GM12874 (cell line): ENCODE measurements around the gene MYOCOS.

ENCODE experiments used
- TF ChIP-seq, protein P1 (sequence below): IDR thresholded peaks from 2 replicates; pipeline ENCODE4 v1.5.1; 2011; ENCODE audit warnings: low read depth, mild to moderate bottlenecking, control low read depth, low read length, moderate library complexity; ENCODE audit not compliant: insufficient read depth

The MYOCOS gene

GRCh38 chr1:171654201-171654941 lies 32.3 kb downstream of the MYOCOS start:
- TF ChIP-seq, protein P1, sequence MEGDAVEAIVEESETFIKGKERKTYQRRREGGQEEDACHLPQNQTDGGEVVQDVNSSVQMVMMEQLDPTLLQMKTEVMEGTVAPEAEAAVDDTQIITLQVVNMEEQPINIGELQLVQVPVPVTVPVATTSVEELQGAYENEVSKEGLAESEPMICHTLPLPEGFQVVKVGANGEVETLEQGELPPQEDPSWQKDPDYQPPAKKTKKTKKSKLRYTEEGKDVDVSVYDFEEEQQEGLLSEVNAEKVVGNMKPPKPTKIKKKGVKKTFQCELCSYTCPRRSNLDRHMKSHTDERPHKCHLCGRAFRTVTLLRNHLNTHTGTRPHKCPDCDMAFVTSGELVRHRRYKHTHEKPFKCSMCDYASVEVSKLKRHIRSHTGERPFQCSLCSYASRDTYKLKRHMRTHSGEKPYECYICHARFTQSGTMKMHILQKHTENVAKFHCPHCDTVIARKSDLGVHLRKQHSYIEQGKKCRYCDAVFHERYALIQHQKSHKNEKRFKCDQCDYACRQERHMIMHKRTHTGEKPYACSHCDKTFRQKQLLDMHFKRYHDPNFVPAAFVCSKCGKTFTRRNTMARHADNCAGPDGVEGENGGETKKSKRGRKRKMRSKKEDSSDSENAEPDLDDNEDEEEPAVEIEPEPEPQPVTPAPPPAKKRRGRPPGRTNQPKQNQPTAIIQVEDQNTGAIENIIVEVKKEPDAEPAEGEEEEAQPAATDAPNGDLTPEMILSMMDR = no peak

- TF ChIP-seq, protein P1 = peak; percentile 91
Observed at GRCh38 chr1:171654942-171655745, 33.1 kb downstream of the MYOCOS start.

DNA sequence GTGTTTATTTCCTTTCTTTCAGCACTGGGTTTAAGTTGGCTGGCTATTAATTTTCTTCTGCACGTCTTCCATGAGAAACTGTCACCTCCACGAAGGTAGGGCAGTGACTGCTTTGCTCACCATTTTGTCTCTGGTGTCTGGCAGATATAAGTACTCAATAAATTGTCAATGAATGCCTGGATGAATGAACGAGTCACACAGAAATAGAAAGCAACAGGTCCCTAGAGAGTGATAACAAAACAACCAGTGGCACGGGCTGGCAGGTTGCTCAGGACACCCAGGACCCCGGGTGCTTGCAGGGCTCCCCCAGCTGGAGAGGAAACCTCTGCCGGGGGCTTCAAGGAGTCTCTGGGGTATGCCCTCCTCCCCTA lies 33.7 kb downstream of the MYOCOS start:
- TF ChIP-seq, protein P1 = no peak

DNA sequence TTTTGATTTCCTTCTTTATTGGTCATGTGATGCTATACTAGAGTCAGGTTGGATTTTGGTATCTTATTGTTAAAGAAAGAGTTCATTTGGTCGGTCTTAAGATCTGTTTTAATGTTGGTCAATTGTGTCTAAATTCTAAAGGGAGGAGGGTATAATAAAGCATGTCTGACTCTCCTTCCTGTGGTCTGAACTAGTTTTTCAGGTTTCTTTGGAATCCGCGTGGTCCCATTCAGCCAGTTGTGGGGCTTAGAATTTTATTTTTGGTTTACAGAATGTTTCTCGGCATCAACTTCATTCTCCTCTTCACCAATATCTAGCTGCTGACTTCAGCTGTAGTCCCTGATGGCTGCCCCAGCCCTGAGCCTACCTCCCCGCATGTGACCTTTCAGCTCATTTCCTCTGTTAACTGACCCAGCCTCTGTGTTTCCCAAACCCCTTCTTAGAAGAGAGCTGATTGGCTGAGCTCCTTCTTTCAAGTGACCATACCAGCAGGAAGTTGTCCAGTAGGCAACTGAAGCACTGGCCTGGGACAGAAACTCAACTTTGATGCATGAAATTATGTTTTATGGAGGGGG lies 39.1 kb downstream of the MYOCOS start:
- TF ChIP-seq, protein P1 = no peak

DNA sequence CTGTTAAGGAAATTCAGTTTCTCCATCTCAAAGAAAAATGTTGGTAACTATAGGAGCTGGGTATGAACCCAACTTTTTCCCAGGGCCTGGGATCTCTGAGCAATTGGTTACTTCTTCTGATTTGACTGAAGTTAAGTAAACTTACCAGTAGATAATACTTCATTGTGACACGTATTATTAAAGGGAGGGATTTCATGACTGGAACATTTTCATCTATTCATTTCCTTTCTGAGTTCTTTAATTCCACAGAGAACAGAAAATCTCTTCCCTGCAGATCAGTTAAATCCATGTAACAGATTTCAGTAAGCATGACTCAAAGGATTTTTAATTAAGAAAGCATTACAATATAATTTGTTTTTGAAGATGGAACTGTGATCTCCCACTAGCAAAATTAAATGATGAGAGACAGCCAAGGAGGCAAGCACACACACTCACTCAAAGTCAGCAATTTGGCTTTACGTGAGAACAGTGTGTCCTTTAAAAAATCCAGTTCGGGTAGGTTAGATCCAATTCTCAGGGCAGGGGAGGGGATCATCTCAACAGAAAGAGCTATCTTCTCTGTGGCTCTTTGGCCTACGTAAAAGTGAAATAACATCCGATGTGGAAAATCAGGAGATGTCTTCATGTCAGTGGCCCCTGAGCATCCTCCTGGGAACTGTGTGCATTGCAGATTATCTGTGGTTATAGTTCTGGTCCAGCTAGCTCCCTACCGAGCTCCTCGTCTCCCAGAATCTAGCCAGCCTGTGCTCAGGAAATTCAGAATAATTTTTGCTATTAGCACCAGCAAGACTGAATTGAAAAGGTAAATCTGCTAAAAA lies 41.2 kb downstream of the MYOCOS start:
- TF ChIP-seq, protein P1 = no peak

DNA sequence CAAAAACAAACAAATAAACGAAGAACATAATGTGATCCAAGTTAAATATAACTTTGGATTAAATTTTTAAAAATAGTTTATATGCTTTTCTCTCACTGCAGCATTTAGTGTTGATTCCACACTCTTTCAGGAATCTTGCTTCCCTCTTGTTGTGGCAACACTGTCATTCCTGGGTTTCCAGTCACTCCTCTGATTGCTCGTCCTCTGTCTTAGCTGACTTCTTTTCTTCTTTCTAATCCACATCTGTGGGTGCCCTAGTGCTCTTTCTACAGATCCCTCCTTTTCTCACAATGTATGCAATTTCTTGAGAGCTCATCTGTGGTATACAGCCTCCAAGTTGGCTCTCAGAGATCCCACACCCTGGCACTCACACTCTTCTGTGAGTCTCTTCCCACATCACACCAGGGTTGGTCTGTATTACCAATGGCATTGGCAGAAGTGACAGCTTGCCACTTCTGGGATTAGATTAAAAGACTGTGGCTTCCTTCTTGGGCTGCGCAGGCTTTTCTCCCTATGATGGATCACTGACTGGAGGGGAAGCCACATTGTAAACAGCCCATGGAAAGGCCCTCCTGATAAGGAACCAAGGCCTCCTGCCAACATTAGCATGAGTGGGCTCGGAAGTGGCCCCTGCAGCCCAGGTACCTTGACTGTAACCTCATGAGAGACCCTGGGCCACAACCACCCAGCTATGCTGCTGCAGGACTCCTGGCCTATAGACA lies 42.0 kb downstream of the MYOCOS start:
- TF ChIP-seq, protein P1 = no peak
